GM19025 (cell line): ENCODE results near the gene CELSR2.
A peak's percentile ranks its signal among the peaks of the same experiment; 100 is the strongest.
"Not testable (repeated sequence)": the region's sequence is repeated elsewhere in the genome, so short reads cannot be mapped to it uniquely, and the experiment has no call there.

Experiments used
- ATAC-seq: cut with Tn5 transposase; IDR thresholded peaks from one replicate; pipeline ENCODE4 v1.9.1; 2021; ENCODE audit warnings: mild to moderate bottlenecking, low read depth, moderate library complexity; ENCODE audit not compliant: unreplicated experiment

CELSR2 gene

GRCh38 chr1:109248797-109249629 is at the start of gene CELSR2:
CELSR2 (plus strand) TSS chr1:109249539; CDS start chr1:109250080, 541 bp downstream.
- ATAC-seq = peak; percentile 87

- no peak for ATAC-seq
Measured at GRCh38 chr1:109199710-109200109, 49.6 kb upstream of the CELSR2 start.

- ATAC-seq = no peak
Measured at GRCh38 chr1:109201123-109201703, 48.1 kb upstream of the CELSR2 start.

GRCh38 chr1:109204484-109204883 is 44.9 kb upstream of the CELSR2 start:
- ATAC-seq = no peak

- ATAC-seq = no peak
Measured at GRCh38 chr1:109206339-109206738, 43.0 kb upstream of the CELSR2 start.

- ATAC-seq = no peak
Measured at GRCh38 chr1:109207467-109208103, 41.8 kb upstream of the CELSR2 start.

- ATAC-seq = no peak
Measured at GRCh38 chr1:109208394-109208793, 40.9 kb upstream of the CELSR2 start.

GRCh38 chr1:109208836-109209463 is 40.4 kb upstream of the CELSR2 start:
- no peak for ATAC-seq

GRCh38 chr1:109210058-109210457 is 39.3 kb upstream of the CELSR2 start:
- no peak for ATAC-seq

GRCh38 chr1:109213345-109213823 is 36.0 kb upstream of the CELSR2 start:
- no peak for ATAC-seq

GRCh38 chr1:109213824-109214693 is 35.3 kb upstream of the CELSR2 start, which contains the start of gene SARS1:
SARS1 (plus strand) TSS chr1:109213918; CDS start chr1:109213993, 75 bp downstream.
- ATAC-seq = peak; percentile 82

- no peak for ATAC-seq
Measured at GRCh38 chr1:109214695-109215623, 34.4 kb upstream of the CELSR2 start.

GRCh38 chr1:109216662-109217061 is 32.7 kb upstream of the CELSR2 start:
- no peak for ATAC-seq

- ATAC-seq = no peak
Measured at GRCh38 chr1:109218516-109218915, 30.8 kb upstream of the CELSR2 start.

- ATAC-seq = not testable (repeated sequence)
Measured at GRCh38 chr1:109221201-109221600, 28.1 kb upstream of the CELSR2 start.

GRCh38 chr1:109225308-109225707 is 24.0 kb upstream of the CELSR2 start:
- no peak for ATAC-seq

GRCh38 chr1:109225711-109226445 is 23.5 kb upstream of the CELSR2 start:
- no peak for ATAC-seq

- no peak for ATAC-seq
Measured at GRCh38 chr1:109228167-109228566, 21.2 kb upstream of the CELSR2 start.
